CD4-positive, alpha-beta T cell (primary cell): ENCODE data around the gene ST6GALNAC3. TPM values are rescaled to one million over a fixed set of nuclear protein-coding genes. Genes with fewer than 3 reads are reported as not detected.

Source experiments
- ATAC-seq: fragments of 200-7000 bp; cut with Tn5 transposase; one replicate; pipeline ENCODE4 v1.10.0; 2022; ENCODE audit warnings: mild to moderate bottlenecking; ENCODE audit not compliant: poor library complexity
- CTCF ChIA-PET: fragments of 350-600 bp; sonication (Branson Sonifier 250); formaldehyde crosslinking; loops from one replicate; lab custom pipeline; 2021; ENCODE audit warnings: antibody characterized with exemption, inconsistent platforms; lab: Charles Lee
- POLR2A ChIA-PET: fragments of 350-600 bp; sonication (Branson Sonifier 250); formaldehyde crosslinking; loops from one replicate; lab custom pipeline; 2021; ENCODE audit warnings: antibody characterized with exemption, inconsistent platforms; lab: Charles Lee
- DNase-seq, 14 experiments: peaks; one replicate each; pipeline ENCODE4 v3.0.0-alpha.2; 2013 to 2020; ENCODE audit warnings: mixed read lengths in 2 of 14
- H3K27ac ChIP-seq, 2 donors: one replicate each; pipeline versions ENCODE4 v1.5.1 to v1.7.0; 2013; ENCODE audit warnings: low read length in 2 of 2, low read depth in 1 of 2, mild to moderate bottlenecking in 1 of 2
- H3K27me3 ChIP-seq, 2 experiments: 1 replicate in 1 of 2; 2 replicates in 1 of 2; pipeline versions ENCODE4 v1.6.1 to v1.7.0; 2013; ENCODE audit warnings: low read length in 2 of 2, control low read depth in 1 of 2, mild to moderate bottlenecking in 1 of 2, moderate library complexity in 1 of 2; ENCODE audit not compliant: insufficient read depth in 2 of 2, control insufficient read depth in 1 of 2
- H3K36me3 ChIP-seq: one replicate; pipeline ENCODE4 v1.6.1; 2013; ENCODE audit warnings: low read length, control low read depth; ENCODE audit not compliant: insufficient read depth
- H3K4me1 ChIP-seq: one replicate; pipeline ENCODE4 v1.6.1; 2013; ENCODE audit warnings: low read length, control low read depth; ENCODE audit not compliant: insufficient read depth
- H3K4me3 ChIP-seq: one replicate; pipeline ENCODE4 v1.5.1; 2013; ENCODE audit warnings: mild to moderate bottlenecking, low read length, moderate library complexity
- H3K9me3 ChIP-seq, 2 experiments: 1 replicate in 1 of 2; 2 replicates in 1 of 2; pipeline versions ENCODE4 v1.6.1 to v1.7.0; 2013; ENCODE audit warnings: low read length in 2 of 2, mild to moderate bottlenecking in 2 of 2, control low read depth in 1 of 2, moderate library complexity in 1 of 2; ENCODE audit not compliant: control insufficient read depth in 1 of 2, insufficient read depth in 1 of 2
- H3K27ac Mint-ChIP-seq: one replicate; pipeline ENCODE4 v1.8.0; 2020; ENCODE audit warnings: mixed read lengths
- H3K27me3 Mint-ChIP-seq: one replicate; pipeline ENCODE4 v1.8.0; 2021; ENCODE audit warnings: mixed read lengths
- H3K36me3 Mint-ChIP-seq: one replicate; pipeline ENCODE4 v1.8.0; 2021; ENCODE audit warnings: low read depth, mixed read lengths
- H3K4me1 Mint-ChIP-seq: one replicate; pipeline ENCODE4 v1.8.0; 2021; ENCODE audit warnings: low read depth, mixed read lengths
- H3K4me3 Mint-ChIP-seq: one replicate; pipeline ENCODE4 v1.8.0; 2020; ENCODE audit warnings: mild to moderate bottlenecking, mixed read lengths
- H3K9me3 Mint-ChIP-seq: one replicate; pipeline ENCODE4 v1.8.0; 2020; ENCODE audit warnings: mixed read lengths
- CTCF ChIP-seq: fragments of 200-600 bp; IDR thresholded peaks from one replicate; pipeline ENCODE4 v1.8.0; 2022; ENCODE audit warnings: antibody characterized with exemption, mild to moderate bottlenecking
- intact Hi-C, 2 experiments: fragments of 100-400 bp; cut with DNase I in 1 of 2; cut with micrococcal nuclease in 1 of 2; formaldehyde crosslinking; loops; one replicate each; pipeline versions ENCODE4 v1.15.1 to v1.9.0; 2023 to 2025; cut with DNase I, micrococcal nuclease
- total RNA-seq, 174 experiments: library from RNA in 2 of 174; stranded (reverse) in 2 of 174; gene quantifications; one replicate each; pipeline ENCODE4 v1.2.3 and lab custom pipeline; 2021 to 2026

Gene ST6GALNAC3
- total RNA-seq, 2 experiments from 2014 or later, result 0.77 to 1.3 TPM

DNA sequence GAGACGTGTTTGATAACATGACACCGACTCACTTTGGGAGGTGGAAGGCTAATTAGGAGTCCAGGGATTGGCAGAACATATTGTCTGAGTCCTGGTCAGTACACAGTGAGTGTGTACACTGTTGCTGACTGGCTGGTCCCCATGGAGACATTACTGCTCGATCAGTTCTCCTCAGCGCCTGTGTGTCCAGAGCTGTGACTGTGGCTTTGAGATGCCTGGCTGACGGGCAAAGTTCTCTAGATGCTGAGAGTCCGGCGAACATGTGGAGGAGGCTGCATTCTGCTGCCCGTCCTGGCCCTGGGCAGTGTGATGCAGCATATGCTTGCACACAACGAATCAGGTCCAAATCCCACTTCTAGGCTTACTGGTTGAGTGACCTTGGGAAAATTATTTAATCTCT lies 512.7 kb downstream of the ST6GALNAC3 start:
- H3K36me3 Mint-ChIP-seq, result no peaks in the 10 kb centered on the region
- no peak overlapping the region for H3K4me3 Mint-ChIP-seq
- H3K27ac Mint-ChIP-seq, result no peak overlapping the region
- intact Hi-C loops, result no loop called here
- no peaks in the 10 kb centered on the region for H3K4me1 Mint-ChIP-seq
- no peaks in the 10 kb centered on the region for H3K4me1 ChIP-seq
- ATAC-seq, result no peak
- H3K27ac ChIP-seq, result no peak overlapping the region
- no peaks in the 10 kb centered on the region for H3K27me3 ChIP-seq
- CTCF ChIA-PET, result no interaction called here
- no peak for TF ChIP-seq CTCF
- H3K4me3 ChIP-seq, result no peak overlapping the region
- no peaks in the 10 kb centered on the region for H3K9me3 Mint-ChIP-seq
- POLR2A ChIA-PET, result no interaction called here
- DNase-seq, result no peak
- H3K36me3 ChIP-seq, result no peaks in the 10 kb centered on the region
- no peaks in the 10 kb centered on the region for H3K27me3 Mint-ChIP-seq
- no peaks in the 10 kb centered on the region for H3K9me3 ChIP-seq

DNA sequence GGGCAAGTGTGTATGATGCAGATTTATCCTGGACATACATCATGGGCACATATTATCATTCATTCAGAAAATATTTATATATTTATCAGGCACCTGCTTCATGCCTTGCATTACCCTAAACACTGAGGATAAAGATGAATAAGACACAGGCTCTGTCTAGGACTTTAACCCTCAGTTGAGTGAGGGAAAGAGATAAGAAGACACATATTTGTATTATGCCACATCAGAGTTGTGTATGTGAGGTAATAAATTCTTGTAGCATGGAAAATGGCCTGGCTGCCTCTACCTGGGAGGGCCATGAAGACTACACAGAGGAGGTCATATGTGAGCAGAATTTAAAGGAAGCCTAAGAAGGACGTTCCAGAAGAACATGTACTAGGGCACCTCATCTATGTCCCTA lies 516.9 kb downstream of the ST6GALNAC3 start:
- Histone ChIP-seq H3K36me3 (no peaks in the 10 kb centered on the region), H3K4me1 (no peaks in the 10 kb centered on the region), H3K4me3 (no peak overlapping the region), H3K27me3 (no peaks in the 10 kb centered on the region), H3K9me3 (no peaks in the 10 kb centered on the region), H3K27ac (no peak overlapping the region)
- H3K4me1 Mint-ChIP-seq, result no peaks in the 10 kb centered on the region
- no peak overlapping the region for H3K27ac Mint-ChIP-seq
- no peak overlapping the region for H3K4me3 Mint-ChIP-seq
- no peaks in the 10 kb centered on the region for H3K36me3 Mint-ChIP-seq
- ATAC-seq (no peak), DNase-seq (no peak)
- peaks cover 6% of the 10 kb centered on the region for H3K9me3 Mint-ChIP-seq
- H3K27me3 Mint-ChIP-seq, result no peaks in the 10 kb centered on the region
- TF ChIP-seq CTCF, result no peak
- ChIA-PET CTCF (no interaction called here), POLR2A (no interaction called here)
- intact Hi-C loops, result no loop called here

- ATAC-seq, result no peak
- POLR2A ChIA-PET, result no interaction called here
- no peaks in the 10 kb centered on the region for H3K27me3 Mint-ChIP-seq
- DNase-seq, result no peak
- H3K27ac ChIP-seq, result no peak overlapping the region
- peaks cover 6% of the 10 kb centered on the region for H3K9me3 Mint-ChIP-seq
- H3K4me3 ChIP-seq, result no peak overlapping the region
- no peaks in the 10 kb centered on the region for H3K36me3 Mint-ChIP-seq
- no peak overlapping the region for H3K4me3 Mint-ChIP-seq
- no peaks in the 10 kb centered on the region for H3K4me1 Mint-ChIP-seq
- no peaks in the 10 kb centered on the region for H3K27me3 ChIP-seq
- CTCF ChIA-PET, result no interaction called here
- H3K4me1 ChIP-seq, result no peaks in the 10 kb centered on the region
- intact Hi-C loops, result no loop called here
- no peak overlapping the region for H3K27ac Mint-ChIP-seq
- no peak for TF ChIP-seq CTCF
- H3K36me3 ChIP-seq, result no peaks in the 10 kb centered on the region
- H3K9me3 ChIP-seq, result no peaks in the 10 kb centered on the region
Observed at GRCh38 chr1:76591963-76592362, 517.4 kb downstream of the ST6GALNAC3 start.
